ENCODE measurements around the gene PPT1.
A peak's percentile ranks its signal among the peaks of the same experiment; 100 is the strongest.

PPT1 gene
- 38.0 to 166 (median 136) reads per million in 3 experiments for total RNA-seq

GRCh38 chr1:40096977-40097782 lies at the start of gene PPT1:
Gene PPT1, minus strand, starts transcription at chr1:40097252. Its CDS starts 14 bp downstream, at chr1:40097238.
- peak; percentile 81 for DNase-seq

DNA sequence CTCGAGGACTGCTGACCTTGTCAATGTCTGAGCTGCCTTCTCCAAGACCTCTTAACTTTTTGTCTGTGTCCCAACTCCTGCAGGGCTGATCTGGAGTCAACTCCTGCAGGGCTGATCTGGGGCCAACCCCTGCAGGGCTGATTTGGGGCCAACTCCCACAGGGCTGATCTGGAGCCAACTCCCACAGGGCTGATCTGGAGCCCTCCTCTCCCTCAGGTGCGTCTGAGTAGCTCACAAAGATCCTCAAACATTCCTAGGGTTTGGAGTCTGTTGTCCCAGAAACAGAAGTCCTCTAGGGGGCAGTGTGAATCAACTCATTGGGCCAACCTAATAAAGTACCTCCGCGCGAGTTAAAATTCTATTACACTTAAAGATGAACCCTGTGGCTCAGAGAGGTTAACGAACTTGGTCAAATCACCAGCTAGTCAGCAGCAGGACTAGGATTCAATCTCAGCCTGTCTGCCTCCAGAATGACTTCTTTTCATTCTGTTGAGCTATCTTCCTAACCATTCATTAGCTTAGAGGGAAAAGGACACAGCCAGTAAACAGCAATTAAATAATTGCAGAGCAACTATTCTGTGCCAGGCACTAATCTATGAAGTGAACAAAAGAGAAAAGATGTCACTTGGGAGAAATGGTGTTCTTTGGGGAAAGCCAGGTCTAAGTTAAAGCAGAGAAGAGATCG lies 47.0 kb upstream of the PPT1 start:
- DNase-seq, result peak; percentile 51

- no peak for DNase-seq
Observed at GRCh38 chr1:40141878-40142535, 45.0 kb upstream of the PPT1 start.

GRCh38 chr1:40140211-40140973 lies 43.3 kb upstream of the PPT1 start:
- no peak for DNase-seq

- no peak for DNase-seq
Observed at GRCh38 chr1:40133839-40134238, 36.8 kb upstream of the PPT1 start.

DNA sequence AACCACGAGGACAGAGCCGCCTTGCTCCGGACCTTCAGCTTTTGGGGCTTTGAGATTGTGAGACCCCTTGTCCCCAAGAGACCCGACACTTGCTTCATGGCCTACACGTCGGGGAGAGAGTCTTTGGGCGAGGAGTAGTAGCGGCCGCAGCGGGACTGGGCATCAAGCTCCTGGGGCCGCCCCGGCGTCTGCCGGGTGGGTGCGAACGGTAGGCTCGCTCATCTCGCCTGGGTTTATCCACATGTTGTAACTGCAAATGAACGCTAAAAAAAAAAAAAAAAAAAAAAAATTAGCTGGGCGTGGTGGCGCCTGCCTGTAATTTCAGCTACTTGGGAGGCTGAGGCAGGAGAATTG lies 36.2 kb upstream of the PPT1 start:
- DNase-seq, result no peak

DNA sequence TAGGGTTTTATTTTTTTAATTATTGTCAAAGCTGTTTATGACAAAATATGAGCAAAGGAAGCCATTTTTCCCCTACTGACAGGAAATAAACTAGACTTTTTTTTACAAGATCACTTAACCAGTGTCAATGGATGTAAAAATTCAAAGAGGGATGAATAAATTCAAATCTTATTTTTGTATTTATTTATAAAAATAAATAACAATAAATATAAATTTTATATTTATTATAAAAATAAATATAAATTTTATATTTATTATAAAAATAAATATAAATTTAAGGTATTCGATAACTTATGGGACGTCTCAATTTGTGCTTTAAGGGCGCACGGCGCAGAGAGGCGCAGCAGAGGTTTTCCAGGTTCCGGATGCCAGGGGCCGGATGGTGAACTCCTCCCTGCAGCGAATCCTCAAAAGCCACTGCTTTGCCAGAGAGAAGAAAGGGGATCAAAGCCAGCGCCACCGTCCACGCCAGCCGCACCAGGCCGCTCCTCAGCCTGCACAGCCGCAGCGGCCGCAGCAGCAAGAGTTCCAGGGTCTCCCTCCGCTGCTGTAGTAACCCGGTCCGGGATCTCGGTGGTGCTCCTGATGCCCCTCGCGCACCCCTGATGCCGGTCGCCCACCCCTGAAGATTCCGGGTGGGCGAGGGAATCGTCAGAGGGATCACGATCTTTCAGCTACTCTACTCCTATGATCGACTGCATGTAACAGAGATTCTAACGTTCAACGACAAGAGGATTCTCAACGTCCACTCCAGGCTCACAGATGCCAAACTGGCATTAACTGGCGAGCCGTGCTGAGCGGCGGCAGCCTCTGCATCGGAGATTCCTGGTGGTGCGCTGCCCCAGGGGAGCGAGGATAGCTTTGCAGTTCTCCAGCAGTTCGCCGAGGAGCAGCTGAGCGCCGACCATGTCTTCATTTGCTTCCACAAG lies 35.6 kb upstream of the PPT1 start:
- no peak for DNase-seq

DNA sequence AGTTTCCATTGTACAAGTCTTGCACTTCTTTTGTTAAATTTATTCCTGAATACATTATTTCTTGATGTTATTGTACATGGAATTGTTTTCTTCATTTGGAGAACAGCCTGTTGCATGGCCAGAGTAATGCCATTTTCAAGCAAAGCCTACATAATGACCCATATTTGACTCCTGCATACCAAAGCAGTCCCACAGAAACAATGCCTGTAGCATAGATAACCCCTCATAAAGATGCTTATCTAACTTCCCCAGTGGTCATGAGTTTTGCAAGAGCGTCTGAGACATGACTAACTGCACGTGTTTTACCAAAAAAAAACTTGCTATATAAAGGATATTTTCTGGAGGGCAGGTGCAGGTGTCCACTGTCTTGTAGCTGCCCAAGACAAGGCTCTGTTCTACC lies 33.8 kb upstream of the PPT1 start:
- no peak for DNase-seq

GRCh38 chr1:40122855-40123254 lies 25.8 kb upstream of the PPT1 start:
- DNase-seq, result no peak

DNA sequence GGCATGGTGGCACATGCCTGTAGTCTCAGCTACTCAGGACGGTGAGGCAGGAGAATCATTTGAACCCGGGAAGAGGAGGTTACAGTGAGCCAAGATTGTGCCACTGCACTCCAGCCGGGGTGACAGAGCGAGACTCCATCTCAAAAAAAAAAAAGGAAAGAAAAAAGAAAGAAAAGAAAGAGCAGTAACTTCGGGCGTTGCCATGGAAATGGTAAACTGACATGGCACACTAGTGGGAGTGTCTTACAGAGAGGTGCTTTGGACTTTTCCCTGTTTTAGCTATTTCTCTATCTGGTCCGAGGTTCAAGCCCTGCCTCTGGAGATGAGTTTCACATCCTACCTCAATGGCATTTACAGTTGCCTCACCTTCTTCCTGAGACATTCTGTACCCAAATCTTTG lies 23.1 kb upstream of the PPT1 start:
- no peak for DNase-seq

DNA sequence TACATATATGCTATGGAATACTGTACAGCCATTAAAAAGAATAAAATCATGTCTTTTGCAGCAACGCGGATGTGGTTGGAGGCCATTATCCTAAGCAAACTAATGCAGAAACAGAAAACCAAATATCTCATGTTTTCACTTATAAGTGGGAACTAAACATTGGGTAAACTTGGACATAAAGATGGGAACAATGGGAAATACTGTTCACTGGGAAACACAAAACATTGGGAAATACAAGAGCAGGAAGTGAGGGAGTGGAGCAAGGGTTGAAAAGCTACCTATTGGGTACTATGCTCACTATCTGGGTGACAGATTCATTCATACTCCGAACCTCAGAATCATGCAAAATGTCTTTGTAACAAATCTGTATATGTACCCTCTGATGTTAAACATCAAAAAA lies 17.3 kb upstream of the PPT1 start:
- no peak for DNase-seq

GRCh38 chr1:40110389-40110788 lies 13.3 kb upstream of the PPT1 start:
- no peak for DNase-seq

GRCh38 chr1:40107290-40107959 lies 10.4 kb upstream of the PPT1 start:
- DNase-seq, result no peak

DNA sequence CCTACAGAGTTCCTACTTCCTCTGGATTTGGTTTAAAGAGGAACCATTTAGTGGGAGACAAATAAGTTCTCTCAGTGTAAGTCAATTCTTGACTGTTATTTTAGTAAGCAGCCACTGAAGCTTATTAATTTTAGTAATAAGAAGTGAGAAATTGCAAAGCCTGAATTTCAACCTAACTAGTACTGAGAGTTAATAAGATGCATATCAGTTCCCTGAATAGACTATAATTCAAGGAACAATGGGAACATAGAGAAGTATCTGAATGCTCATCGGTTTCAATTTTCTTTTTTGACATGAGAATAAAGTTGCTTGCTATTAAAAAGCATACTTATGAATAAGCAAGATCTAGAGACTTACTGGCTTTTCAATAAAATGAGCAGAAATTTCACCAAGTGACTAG lies 8.0 kb upstream of the PPT1 start:
- no peak for DNase-seq

GRCh38 chr1:40102896-40103295 lies 5.8 kb upstream of the PPT1 start:
- DNase-seq, result no peak

DNA sequence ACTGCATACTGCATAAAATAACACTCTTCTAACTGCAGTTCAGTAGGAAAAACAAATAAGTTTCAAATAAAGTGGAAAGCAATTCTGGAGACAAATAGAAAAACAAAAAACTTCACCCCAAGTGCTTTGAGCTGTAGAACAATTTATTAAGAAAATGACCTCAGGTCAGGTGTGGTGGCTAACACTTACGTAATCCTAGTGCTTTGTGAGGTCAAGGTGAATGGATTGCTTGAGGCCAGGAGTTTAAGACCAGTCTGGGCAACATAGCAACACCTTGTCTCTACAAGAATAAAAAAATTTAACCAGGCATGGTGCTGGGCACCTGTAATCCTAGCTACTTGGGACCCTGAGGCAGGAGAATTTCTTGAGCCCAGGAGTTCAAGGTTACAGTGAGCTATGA lies 5.0 kb upstream of the PPT1 start:
- DNase-seq, result no peak

DNA sequence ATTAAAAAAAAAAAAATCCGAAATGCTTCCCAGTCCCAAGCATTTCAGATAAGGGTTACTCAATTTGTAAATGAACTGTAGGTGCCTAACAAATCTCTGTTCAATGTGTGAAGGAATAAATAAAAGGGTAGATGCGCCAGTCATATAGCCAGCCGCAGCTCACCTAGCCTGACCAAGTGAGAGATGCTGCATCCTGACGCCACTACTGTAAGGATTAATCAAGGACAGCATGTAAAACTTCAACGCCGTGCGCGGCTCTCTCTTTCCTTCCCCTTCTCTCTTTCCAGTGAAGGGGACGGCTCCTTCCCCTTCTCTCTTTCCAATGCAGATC lies 441 bp downstream of the PPT1 start:
- DNase-seq, result no peak

- no peak for DNase-seq
Observed at GRCh38 chr1:40095806-40096205, 1.2 kb downstream of the PPT1 start.

DNA sequence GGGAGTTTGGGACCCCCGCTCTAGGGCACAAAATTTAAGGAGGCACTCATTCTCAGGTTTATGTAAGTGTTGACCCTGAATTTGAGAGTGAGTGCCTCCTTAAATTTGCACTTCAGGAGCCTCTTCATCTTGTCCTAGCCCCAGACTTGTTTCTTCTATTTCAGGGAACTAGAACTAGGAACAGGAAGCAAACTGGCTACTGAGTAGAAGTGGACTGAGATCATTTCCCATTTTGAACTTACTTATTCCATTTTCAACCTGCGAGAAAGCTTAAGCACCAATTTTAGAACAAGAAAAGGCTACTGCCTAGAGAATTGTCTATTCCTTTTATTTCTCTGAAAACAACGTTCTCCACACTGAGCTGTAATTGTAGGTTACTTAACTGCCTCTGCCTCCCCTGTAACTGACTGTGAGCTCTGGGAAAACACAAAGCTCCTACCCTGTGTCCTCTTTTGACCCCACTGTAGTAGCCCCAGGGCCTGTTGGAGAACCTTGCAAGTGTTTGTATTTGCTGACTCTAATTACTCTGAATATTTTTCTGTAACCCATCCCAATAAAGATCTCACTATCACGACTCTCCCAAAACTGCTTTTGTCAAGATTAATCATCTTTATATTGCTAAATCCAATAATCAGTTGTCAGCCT lies 2.5 kb downstream of the PPT1 start:
- DNase-seq, result no peak

- no peak for DNase-seq
Observed at GRCh38 chr1:40092706-40093639, 4.1 kb downstream of the PPT1 start.

Data from central memory CD4-positive, alpha-beta T cell (primary cell).